ENCODE results near the gene ADGRB3. TPM values are rescaled to one million over a fixed set of nuclear protein-coding genes. Genes with fewer than 3 reads are reported as not detected.

ADGRB3 gene
- total RNA-seq, 1 experiment from 2014 or later: 0.09 TPM

DNA sequence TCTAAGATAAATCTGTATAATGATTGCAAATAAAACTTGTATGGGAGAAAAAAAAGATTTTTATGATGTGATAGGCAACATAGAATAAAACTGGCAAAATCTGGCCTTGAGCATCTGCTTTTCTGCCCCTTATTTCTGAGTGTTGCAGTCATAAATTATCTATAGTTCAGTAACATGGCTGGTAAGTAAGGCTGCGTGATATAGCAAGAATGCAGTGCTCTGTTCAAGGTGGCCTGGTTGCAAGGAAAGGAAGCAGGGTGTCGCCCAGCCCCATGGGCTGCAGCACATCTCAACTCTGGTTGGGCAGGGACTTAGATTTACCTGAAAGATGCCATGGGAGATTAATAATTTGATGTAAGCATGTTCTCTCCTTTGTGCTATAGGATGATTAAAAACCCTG, 582.3 kb downstream of the ADGRB3 start:
- intact Hi-C loops (cut with micrococcal nuclease; ENCODE audit: unreplicated experiment): no loop called here
- Mint-ChIP-seq H3K27ac (ENCODE audit: unreplicated experiment) (no peak overlapping the region), H3K9me3 (ENCODE audit: low read depth, unreplicated experiment) (no peaks in the 10 kb centered on the region), H3K36me3 (ENCODE audit: insufficient read depth, unreplicated experiment) (no peaks in the 10 kb centered on the region), H3K4me3 (ENCODE audit: low read depth, unreplicated experiment) (no peak overlapping the region), H3K27me3 (ENCODE audit: unreplicated experiment) (no peaks in the 10 kb centered on the region), H3K4me1 (ENCODE audit: low read depth, unreplicated experiment) (no peaks in the 10 kb centered on the region)
- CTCF ChIA-PET: no interaction called here
- no TSS peak for BruUV-seq (replicated peaks)
- DNase-seq: no peak
- TF ChIP-seq, protein P1, sequence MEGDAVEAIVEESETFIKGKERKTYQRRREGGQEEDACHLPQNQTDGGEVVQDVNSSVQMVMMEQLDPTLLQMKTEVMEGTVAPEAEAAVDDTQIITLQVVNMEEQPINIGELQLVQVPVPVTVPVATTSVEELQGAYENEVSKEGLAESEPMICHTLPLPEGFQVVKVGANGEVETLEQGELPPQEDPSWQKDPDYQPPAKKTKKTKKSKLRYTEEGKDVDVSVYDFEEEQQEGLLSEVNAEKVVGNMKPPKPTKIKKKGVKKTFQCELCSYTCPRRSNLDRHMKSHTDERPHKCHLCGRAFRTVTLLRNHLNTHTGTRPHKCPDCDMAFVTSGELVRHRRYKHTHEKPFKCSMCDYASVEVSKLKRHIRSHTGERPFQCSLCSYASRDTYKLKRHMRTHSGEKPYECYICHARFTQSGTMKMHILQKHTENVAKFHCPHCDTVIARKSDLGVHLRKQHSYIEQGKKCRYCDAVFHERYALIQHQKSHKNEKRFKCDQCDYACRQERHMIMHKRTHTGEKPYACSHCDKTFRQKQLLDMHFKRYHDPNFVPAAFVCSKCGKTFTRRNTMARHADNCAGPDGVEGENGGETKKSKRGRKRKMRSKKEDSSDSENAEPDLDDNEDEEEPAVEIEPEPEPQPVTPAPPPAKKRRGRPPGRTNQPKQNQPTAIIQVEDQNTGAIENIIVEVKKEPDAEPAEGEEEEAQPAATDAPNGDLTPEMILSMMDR (IDR thresholded peaks at IDR 0.05; ENCODE audit: unreplicated experiment): no peak

DNA sequence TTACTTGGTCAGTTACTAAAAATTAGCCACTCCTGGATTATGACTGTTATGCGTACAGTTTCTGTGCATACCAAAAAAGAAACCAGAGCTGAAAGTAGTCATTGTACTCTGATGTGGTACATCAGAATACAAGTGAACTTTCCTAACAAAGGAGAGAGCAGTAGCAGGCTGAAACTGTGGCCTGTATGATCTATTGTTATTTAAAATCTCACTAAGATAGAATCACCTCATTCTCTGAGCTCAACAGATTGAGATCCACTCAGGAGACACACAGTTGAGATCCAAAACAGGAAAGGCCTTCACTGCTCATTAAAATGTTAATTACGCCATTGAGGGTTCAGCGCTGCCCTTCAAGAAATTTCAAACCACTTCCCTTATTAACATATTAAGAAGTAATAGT, 585.3 kb downstream of the ADGRB3 start:
- H3K36me3 Mint-ChIP-seq (ENCODE audit: insufficient read depth, unreplicated experiment): no peaks in the 10 kb centered on the region
- intact Hi-C loops (cut with micrococcal nuclease; ENCODE audit: unreplicated experiment): no loop called here
- TF ChIP-seq, protein P1 (IDR thresholded peaks at IDR 0.05; ENCODE audit: unreplicated experiment): no peak
- CTCF ChIA-PET: interaction anchor here (0.8 to 1.0 kb wide), 2 partner anchors 13 to 61 kb away, joined by 3 read pairs; no protein-coding TSS in a partner anchor
- DNase-seq: no peak
- BruUV-seq (replicated peaks): no TSS peak
- no peak overlapping the region for H3K4me3 Mint-ChIP-seq (ENCODE audit: low read depth, unreplicated experiment)
- H3K9me3 Mint-ChIP-seq (ENCODE audit: low read depth, unreplicated experiment): peaks cover 3% of the 10 kb centered on the region
- H3K27ac Mint-ChIP-seq (ENCODE audit: unreplicated experiment): no peak overlapping the region
- no peaks in the 10 kb centered on the region for H3K4me1 Mint-ChIP-seq (ENCODE audit: low read depth, unreplicated experiment)
- no peaks in the 10 kb centered on the region for H3K27me3 Mint-ChIP-seq (ENCODE audit: unreplicated experiment)

DNA sequence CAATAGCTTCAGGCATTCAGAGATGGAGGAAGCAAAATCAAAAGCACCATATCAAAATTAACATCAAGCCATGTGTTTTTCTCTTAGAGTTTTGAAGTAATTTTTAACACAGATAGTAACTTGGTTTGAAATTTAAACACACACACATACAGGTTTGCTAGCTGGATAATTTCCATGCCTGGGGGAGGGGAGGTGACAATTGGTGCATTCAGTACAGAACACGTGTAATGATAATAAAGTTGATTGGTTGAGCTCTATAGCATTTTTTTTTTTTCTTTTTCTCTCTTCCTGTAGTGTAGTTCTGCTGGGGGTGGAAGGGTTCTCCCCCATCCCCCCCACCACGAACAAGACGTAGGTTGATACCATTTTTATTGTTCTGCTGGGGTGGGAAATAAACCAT, 596.9 kb downstream of the ADGRB3 start:
- TF ChIP-seq, protein P1 (IDR thresholded peaks at IDR 0.05; ENCODE audit: unreplicated experiment): no peak
- H3K27me3 Mint-ChIP-seq (ENCODE audit: unreplicated experiment): peaks cover 31% of the 10 kb centered on the region
- no TSS peak for BruUV-seq (replicated peaks)
- no peak overlapping the region for H3K27ac Mint-ChIP-seq (ENCODE audit: unreplicated experiment)
- no peak overlapping the region for H3K4me3 Mint-ChIP-seq (ENCODE audit: low read depth, unreplicated experiment)
- H3K9me3 Mint-ChIP-seq (ENCODE audit: low read depth, unreplicated experiment): no peaks in the 10 kb centered on the region
- no peak for DNase-seq
- intact Hi-C loops (cut with micrococcal nuclease; ENCODE audit: unreplicated experiment): no loop called here
- H3K4me1 Mint-ChIP-seq (ENCODE audit: low read depth, unreplicated experiment): no peaks in the 10 kb centered on the region
- CTCF ChIA-PET: no interaction called here
- no peaks in the 10 kb centered on the region for H3K36me3 Mint-ChIP-seq (ENCODE audit: insufficient read depth, unreplicated experiment)

DNA sequence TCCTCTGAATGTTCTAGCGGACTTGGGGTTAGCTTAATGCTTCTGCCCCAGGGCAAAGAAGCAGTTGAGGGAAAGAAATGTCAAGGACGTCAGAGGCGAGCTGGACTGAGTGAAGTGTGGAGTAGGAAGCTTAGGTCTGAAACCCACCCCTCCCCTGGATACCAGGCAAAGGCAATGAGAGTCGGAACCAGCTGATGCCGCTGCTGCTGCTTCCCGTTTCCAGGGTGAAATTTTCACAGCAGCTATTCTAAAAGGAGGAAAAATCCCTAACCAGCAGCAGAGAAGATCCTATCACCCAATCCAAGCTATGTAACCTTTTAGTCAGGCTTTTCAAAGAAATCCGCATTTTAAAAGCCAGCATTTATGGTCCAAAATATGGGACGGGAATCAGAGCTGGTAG, 597.4 kb downstream of the ADGRB3 start:
- Mint-ChIP-seq H3K27ac (ENCODE audit: unreplicated experiment) (no peak overlapping the region), H3K4me1 (ENCODE audit: low read depth, unreplicated experiment) (no peaks in the 10 kb centered on the region), H3K4me3 (ENCODE audit: low read depth, unreplicated experiment) (no peak overlapping the region), H3K36me3 (ENCODE audit: insufficient read depth, unreplicated experiment) (no peaks in the 10 kb centered on the region), H3K9me3 (ENCODE audit: low read depth, unreplicated experiment) (no peaks in the 10 kb centered on the region), H3K27me3 (ENCODE audit: unreplicated experiment) (peaks cover 31% of the 10 kb centered on the region)
- no TSS peak for BruUV-seq (replicated peaks)
- intact Hi-C loops (cut with micrococcal nuclease; ENCODE audit: unreplicated experiment): no loop called here
- DNase-seq: no peak
- TF ChIP-seq, protein P1 (IDR thresholded peaks at IDR 0.05; ENCODE audit: unreplicated experiment): no peak
- CTCF ChIA-PET: no interaction called here

Measured in Calu3 (cell line).